ENCODE results near the gene RPS15A.

GRCh38 chr16:18783430-18784341, 6.4 kb downstream of the RPS15A start:
- TF ChIP-seq POLR2A (IDR thresholded peaks at IDR 0.05; ENCODE audit: low read length) (no peak), GATA1 (IDR thresholded peaks at IDR 0.05; ENCODE audit: low read depth, low read length) (no peak)
